Naive B cell (primary cell): ENCODE data around the gene RGS6. TPM values are rescaled to one million over a fixed set of nuclear protein-coding genes. Genes with fewer than 3 reads are reported as not detected.

Source experiments
- ATAC-seq, 2 donors: fragments of 150-1000 bp; cut with Tn5 transposase; 2 replicates each; pipeline ENCODE4 v1.10.0; 2021; ENCODE audit warnings: low read depth in 2 of 2, mild to moderate bottlenecking in 2 of 2, moderate library complexity in 2 of 2
- DNase-seq: peaks from one replicate; pipeline ENCODE4 v3.0.0; 2022
- H3K27ac Mint-ChIP-seq, 6 donors: one replicate each; pipeline ENCODE4 v1.8.0; 2020 to 2022; ENCODE audit warnings: mild to moderate bottlenecking in 6 of 6, mixed read lengths in 6 of 6, moderate library complexity in 5 of 6, inconsistent platforms in 2 of 6
- H3K27me3 Mint-ChIP-seq, 3 donors: one replicate each; pipeline ENCODE4 v1.8.0; 2021 to 2022; ENCODE audit warnings: mixed read lengths in 3 of 3, mild to moderate bottlenecking in 1 of 3
- H3K36me3 Mint-ChIP-seq, 2 donors: one replicate each; pipeline ENCODE4 v1.8.0; 2020 to 2022; ENCODE audit warnings: mixed read lengths in 2 of 2, inconsistent platforms in 1 of 2, mild to moderate bottlenecking in 1 of 2
- H3K4me1 Mint-ChIP-seq, 3 donors: one replicate each; pipeline ENCODE4 v1.8.0; 2020 to 2022; ENCODE audit warnings: mixed read lengths in 3 of 3, inconsistent platforms in 1 of 3, mild to moderate bottlenecking in 1 of 3, moderate library complexity in 1 of 3
- H3K4me3 Mint-ChIP-seq, 8 donors: one replicate each; pipeline ENCODE4 v1.8.0; 2020 to 2022; ENCODE audit warnings: mild to moderate bottlenecking in 8 of 8, mixed read lengths in 8 of 8, moderate library complexity in 8 of 8, inconsistent platforms in 2 of 8
- H3K9me3 Mint-ChIP-seq, 7 donors: one replicate each; pipeline ENCODE4 v1.8.0; 2020 to 2022; ENCODE audit warnings: mixed read lengths in 7 of 7, mild to moderate bottlenecking in 5 of 7, inconsistent platforms in 2 of 7, moderate library complexity in 1 of 7
- polyA plus RNA-seq, 6 donors: library from polyadenylated mRNA; unstranded; fragments of 300-500 nt; fragmentation: Illumina TruSeq; gene quantifications; one replicate each; pipeline ENCODE4 v1.2.3, GENCODE V29; 2021; ENCODE audit warnings: low read depth in 6 of 6

The RGS6 gene
- polyA plus RNA-seq, 6 donors from 2014 or later = 0.06 to 0.28 (median 0.20) TPM; not detected in 2

DNA sequence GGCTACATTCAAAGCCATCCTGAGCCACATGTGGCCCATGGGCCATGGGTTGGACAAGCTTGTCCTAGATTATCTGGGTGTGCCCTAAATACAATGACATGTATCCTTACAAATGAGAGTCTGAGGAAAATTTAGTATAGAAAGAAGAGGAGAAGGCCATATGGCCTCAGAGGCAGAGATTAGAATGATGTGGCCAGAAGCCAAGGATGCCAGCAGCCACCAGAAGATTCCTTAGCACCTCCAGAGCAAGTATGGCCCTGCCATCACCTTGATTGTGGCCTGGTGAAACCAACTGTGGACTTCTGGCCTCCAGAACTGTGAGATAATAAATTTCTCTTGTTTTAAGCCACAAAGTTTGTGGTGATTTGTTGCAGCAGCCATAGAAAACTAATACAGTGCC lies 436.9 kb downstream of the RGS6 start:
- Mint-ChIP-seq H3K9me3 (peaks cover 0 to 14% (median under 1%) of the 10 kb centered on the region in 7 donors), H3K36me3 (no peaks in the 10 kb centered on the region), H3K4me3 (no peak overlapping the region), H3K4me1 (no peaks in the 10 kb centered on the region), H3K27ac (no peak overlapping the region), H3K27me3 (peaks cover 16 to 37% (median 25%) of the 10 kb centered on the region in 3 donors)
- DNase-seq (no peak), ATAC-seq (no peak)

- H3K27ac Mint-ChIP-seq = no peak overlapping the region
- H3K4me1 Mint-ChIP-seq = no peaks in the 10 kb centered on the region
- peaks cover 0 to 16% of the 10 kb centered on the region in 2 donors for H3K36me3 Mint-ChIP-seq
- peaks cover 11 to 41% (median 27%) of the 10 kb centered on the region in 7 donors for H3K9me3 Mint-ChIP-seq
- H3K4me3 Mint-ChIP-seq = no peak overlapping the region
- no peak for DNase-seq
- H3K27me3 Mint-ChIP-seq = peaks cover 30 to 51% (median 35%) of the 10 kb centered on the region in 3 donors
- ATAC-seq = no peak
Observed at GRCh38 chr14:72377016-72377415, 444.8 kb downstream of the RGS6 start.

DNA sequence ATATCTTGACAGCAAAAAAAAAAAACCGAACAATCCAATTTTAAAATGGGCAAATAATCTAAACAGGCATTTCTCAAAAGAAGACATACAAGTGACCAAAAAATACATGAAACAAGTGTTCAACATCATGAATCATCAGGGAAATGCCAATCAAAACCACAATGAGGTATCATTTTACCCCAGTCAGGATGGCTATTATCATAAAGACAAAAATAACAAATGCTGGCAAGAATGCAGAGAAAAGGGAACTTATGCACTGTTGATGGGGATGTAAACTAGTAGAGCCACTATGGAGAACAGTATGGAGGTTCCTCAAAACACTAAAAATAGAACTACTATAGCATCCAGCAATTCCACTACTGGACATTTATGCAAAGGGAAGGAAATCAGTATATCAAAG lies 448.2 kb downstream of the RGS6 start:
- Mint-ChIP-seq H3K9me3 (peaks cover 7 to 19% (median 16%) of the 10 kb centered on the region in 7 donors), H3K27ac (no peak overlapping the region), H3K27me3 (peaks cover 26 to 46% (median 31%) of the 10 kb centered on the region in 3 donors), H3K4me1 (no peaks in the 10 kb centered on the region), H3K4me3 (no peak overlapping the region), H3K36me3 (peaks cover 0 to 6% of the 10 kb centered on the region in 2 donors)
- ATAC-seq = no peak
- no peak for DNase-seq

- Mint-ChIP-seq H3K36me3 (no peaks in the 10 kb centered on the region), H3K4me3 (no peak overlapping the region), H3K9me3 (peaks cover 0 to 5% (median 0%) of the 10 kb centered on the region in 7 donors), H3K4me1 (no peaks in the 10 kb centered on the region), H3K27ac (no peak overlapping the region), H3K27me3 (peaks cover 24 to 47% (median 44%) of the 10 kb centered on the region in 3 donors)
- DNase-seq (no peak), ATAC-seq (no peak)
Observed at GRCh38 chr14:72383865-72384264, 451.6 kb downstream of the RGS6 start.

DNA sequence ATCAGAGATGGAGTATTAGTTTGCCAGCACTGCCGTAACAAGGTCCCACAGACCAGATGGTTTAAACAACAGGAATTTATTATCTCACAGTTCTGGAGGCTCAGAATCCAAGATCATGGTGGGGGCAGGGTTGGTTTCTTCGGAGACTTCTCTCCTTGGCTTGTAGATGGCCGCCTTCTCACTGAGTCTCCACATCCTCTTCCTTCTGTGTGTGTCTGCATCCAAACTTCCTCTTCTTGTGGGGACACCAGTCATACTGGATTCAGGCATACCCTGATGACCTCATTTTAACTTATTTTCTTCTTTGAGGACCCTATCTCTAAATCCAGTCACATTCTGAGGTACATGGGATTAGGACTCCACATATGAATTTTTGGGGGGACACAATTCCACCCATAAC lies 455.5 kb downstream of the RGS6 start:
- H3K27ac Mint-ChIP-seq = no peak overlapping the region
- ATAC-seq = no peak
- H3K9me3 Mint-ChIP-seq = peaks cover 0 to 9% (median 6%) of the 10 kb centered on the region in 7 donors
- no peak overlapping the region for H3K4me3 Mint-ChIP-seq
- H3K4me1 Mint-ChIP-seq = no peaks in the 10 kb centered on the region
- H3K27me3 Mint-ChIP-seq = peaks cover 12 to 35% (median 27%) of the 10 kb centered on the region in 3 donors
- H3K36me3 Mint-ChIP-seq = no peaks in the 10 kb centered on the region
- DNase-seq = no peak

DNA sequence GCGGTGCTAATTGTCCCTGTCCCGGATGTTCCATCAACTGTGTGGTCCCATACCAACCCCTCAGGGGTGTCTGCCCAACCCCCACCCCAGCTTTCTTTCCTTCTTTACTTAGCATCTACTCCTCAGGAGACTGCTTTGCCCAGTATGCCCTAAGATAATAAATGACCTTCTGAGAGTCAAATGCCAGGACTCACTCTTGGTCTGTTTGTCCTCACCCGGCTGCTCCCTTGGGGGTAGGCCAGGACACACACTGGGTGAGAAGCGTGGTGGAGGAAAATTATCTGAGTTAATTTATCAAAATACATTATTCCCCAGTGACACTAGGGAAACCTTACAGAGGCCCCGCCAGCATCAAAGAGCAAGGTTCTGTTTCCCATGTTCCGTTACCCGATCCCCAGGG lies 457.0 kb downstream of the RGS6 start:
- H3K27me3 Mint-ChIP-seq = peaks cover 8 to 35% (median 27%) of the 10 kb centered on the region in 3 donors
- H3K4me3 Mint-ChIP-seq = no peak overlapping the region
- peaks cover 7% of the 10 kb centered on the region in 2 donors for H3K36me3 Mint-ChIP-seq
- ATAC-seq = no peak
- no peaks in the 10 kb centered on the region for H3K4me1 Mint-ChIP-seq
- DNase-seq = no peak
- H3K27ac Mint-ChIP-seq = no peak overlapping the region
- peaks cover 10 to 19% (median 14%) of the 10 kb centered on the region in 7 donors for H3K9me3 Mint-ChIP-seq

GRCh38 chr14:72401101-72401625 lies 468.9 kb downstream of the RGS6 start:
- DNase-seq (no peak), ATAC-seq (no peak)
- peak overlapping the region in 2 of 6 donors; percentile 11 to 54 for H3K27ac Mint-ChIP-seq
- no peak overlapping the region for H3K4me3 Mint-ChIP-seq
- peaks cover 0 to 6% of the 10 kb centered on the region in 2 donors for H3K36me3 Mint-ChIP-seq
- peaks cover 39 to 58% (median 56%) of the 10 kb centered on the region in 3 donors for H3K27me3 Mint-ChIP-seq
- peaks cover 0 to 14% (median 6%) of the 10 kb centered on the region in 3 donors for H3K4me1 Mint-ChIP-seq
- peaks cover 0 to 8% (median 2%) of the 10 kb centered on the region in 7 donors for H3K9me3 Mint-ChIP-seq

GRCh38 chr14:72401632-72402376 lies 469.6 kb downstream of the RGS6 start:
- ATAC-seq (no peak), DNase-seq (no peak)
- Mint-ChIP-seq H3K4me1 (peaks cover 0 to 14% (median 6%) of the 10 kb centered on the region in 3 donors), H3K27me3 (peaks cover 39 to 63% (median 58%) of the 10 kb centered on the region in 3 donors), H3K9me3 (peaks cover 0 to 6% (median 2%) of the 10 kb centered on the region in 7 donors), H3K4me3 (no peak overlapping the region), H3K27ac (peak overlapping the region in 2 of 6 donors; percentile 11 to 54), H3K36me3 (peaks cover 0 to 6% of the 10 kb centered on the region in 2 donors)

- ATAC-seq = no peak
- Mint-ChIP-seq H3K36me3 (peaks cover 0 to 6% of the 10 kb centered on the region in 2 donors), H3K4me3 (no peak overlapping the region), H3K27ac (no peak overlapping the region), H3K27me3 (peaks cover 39 to 67% (median 58%) of the 10 kb centered on the region in 3 donors), H3K4me1 (peaks cover 0 to 14% (median 6%) of the 10 kb centered on the region in 3 donors), H3K9me3 (peaks cover 0 to 6% (median 2%) of the 10 kb centered on the region in 7 donors)
- no peak for DNase-seq
Observed at GRCh38 chr14:72402377-72402772, 470.1 kb downstream of the RGS6 start.

- peaks cover 0 to 15% (median 3%) of the 10 kb centered on the region in 7 donors for H3K9me3 Mint-ChIP-seq
- peaks cover 0 to 14% (median 6%) of the 10 kb centered on the region in 3 donors for H3K4me1 Mint-ChIP-seq
Observed at GRCh38 chr14:72404106-72404774, 472.0 kb downstream of the RGS6 start.

GRCh38 chr14:72404998-72405397 lies 472.8 kb downstream of the RGS6 start:
- Mint-ChIP-seq H3K4me1 (peaks cover 0 to 14% (median 6%) of the 10 kb centered on the region in 3 donors), H3K27me3 (peaks cover 32 to 56% (median 51%) of the 10 kb centered on the region in 3 donors), H3K4me3 (no peak overlapping the region), H3K27ac (peak overlapping the region in 1 of 6 donors; percentile 35), H3K36me3 (peaks cover 0 to 6% of the 10 kb centered on the region in 2 donors), H3K9me3 (peaks cover 0 to 16% (median 4%) of the 10 kb centered on the region in 7 donors)
- DNase-seq (no peak), ATAC-seq (no peak)

More at GRCh38 chr14:72404106-72404774, 472.0 kb downstream of the RGS6 start:
- Mint-ChIP-seq H3K27ac (no peak overlapping the region), H3K27me3 (peaks cover 39 to 61% (median 51%) of the 10 kb centered on the region in 3 donors), H3K4me3 (no peak overlapping the region), H3K36me3 (peaks cover 0 to 6% of the 10 kb centered on the region in 2 donors)
- no peak for ATAC-seq
- DNase-seq = no peak

- H3K9me3 Mint-ChIP-seq = peaks cover 0 to 10% (median 7%) of the 10 kb centered on the region in 7 donors
- H3K27ac Mint-ChIP-seq = no peak overlapping the region
- H3K36me3 Mint-ChIP-seq = no peaks in the 10 kb centered on the region
- H3K27me3 Mint-ChIP-seq = peaks cover 19 to 41% (median 38%) of the 10 kb centered on the region in 3 donors
- ATAC-seq (no peak), DNase-seq (no peak)
- H3K4me3 Mint-ChIP-seq = no peak overlapping the region
- no peaks in the 10 kb centered on the region for H3K4me1 Mint-ChIP-seq
Observed at GRCh38 chr14:72408020-72408419, 475.8 kb downstream of the RGS6 start.

GRCh38 chr14:72409047-72409446 lies 476.8 kb downstream of the RGS6 start:
- Mint-ChIP-seq H3K9me3 (peaks cover 0 to 12% (median 7%) of the 10 kb centered on the region in 7 donors), H3K36me3 (no peaks in the 10 kb centered on the region), H3K4me3 (no peak overlapping the region), H3K27ac (no peak overlapping the region), H3K27me3 (peaks cover 15 to 40% (median 31%) of the 10 kb centered on the region in 3 donors), H3K4me1 (no peaks in the 10 kb centered on the region)
- no peak for ATAC-seq
- DNase-seq = no peak
